GM12875 (cell line): ENCODE results near the gene USP20.

Experiments
- H3K4me3 ChIP-seq: one replicate; pipeline ENCODE4 v1.5.1; 2011; ENCODE audit warnings: low read depth, low read length, control low read depth
- TF ChIP-seq, protein P1 (sequence below): IDR thresholded peaks from 2 replicates; pipeline ENCODE4 v1.5.1; 2011; ENCODE audit warnings: low read depth, mild to moderate bottlenecking, control low read depth, inconsistent platforms, low read length, moderate library complexity, borderline replicate concordance; ENCODE audit not compliant: insufficient read depth

Gene USP20

DNA sequence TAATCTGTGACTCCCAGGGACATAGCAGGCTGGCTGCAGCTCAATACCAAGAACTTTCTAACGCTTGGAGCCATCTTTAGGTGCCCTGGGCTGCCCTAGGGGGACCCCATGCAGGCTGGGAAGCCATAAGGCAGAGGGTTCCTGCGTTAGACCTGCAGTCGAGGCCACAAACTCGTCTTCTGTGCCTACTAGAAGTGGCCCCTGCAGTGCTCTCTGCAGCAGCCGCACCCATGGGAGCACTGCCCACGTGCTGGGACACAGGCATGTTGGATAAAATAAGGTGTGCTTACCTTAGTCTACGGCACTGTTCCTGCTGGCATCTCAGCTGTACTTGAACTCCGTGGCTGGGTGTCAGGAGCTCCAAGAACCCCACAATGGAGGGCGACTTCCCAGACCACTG is 22.9 kb upstream of the USP20 start:
- TF ChIP-seq, protein P1, sequence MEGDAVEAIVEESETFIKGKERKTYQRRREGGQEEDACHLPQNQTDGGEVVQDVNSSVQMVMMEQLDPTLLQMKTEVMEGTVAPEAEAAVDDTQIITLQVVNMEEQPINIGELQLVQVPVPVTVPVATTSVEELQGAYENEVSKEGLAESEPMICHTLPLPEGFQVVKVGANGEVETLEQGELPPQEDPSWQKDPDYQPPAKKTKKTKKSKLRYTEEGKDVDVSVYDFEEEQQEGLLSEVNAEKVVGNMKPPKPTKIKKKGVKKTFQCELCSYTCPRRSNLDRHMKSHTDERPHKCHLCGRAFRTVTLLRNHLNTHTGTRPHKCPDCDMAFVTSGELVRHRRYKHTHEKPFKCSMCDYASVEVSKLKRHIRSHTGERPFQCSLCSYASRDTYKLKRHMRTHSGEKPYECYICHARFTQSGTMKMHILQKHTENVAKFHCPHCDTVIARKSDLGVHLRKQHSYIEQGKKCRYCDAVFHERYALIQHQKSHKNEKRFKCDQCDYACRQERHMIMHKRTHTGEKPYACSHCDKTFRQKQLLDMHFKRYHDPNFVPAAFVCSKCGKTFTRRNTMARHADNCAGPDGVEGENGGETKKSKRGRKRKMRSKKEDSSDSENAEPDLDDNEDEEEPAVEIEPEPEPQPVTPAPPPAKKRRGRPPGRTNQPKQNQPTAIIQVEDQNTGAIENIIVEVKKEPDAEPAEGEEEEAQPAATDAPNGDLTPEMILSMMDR = no peak
- H3K4me3 ChIP-seq = no peak overlapping the region

DNA sequence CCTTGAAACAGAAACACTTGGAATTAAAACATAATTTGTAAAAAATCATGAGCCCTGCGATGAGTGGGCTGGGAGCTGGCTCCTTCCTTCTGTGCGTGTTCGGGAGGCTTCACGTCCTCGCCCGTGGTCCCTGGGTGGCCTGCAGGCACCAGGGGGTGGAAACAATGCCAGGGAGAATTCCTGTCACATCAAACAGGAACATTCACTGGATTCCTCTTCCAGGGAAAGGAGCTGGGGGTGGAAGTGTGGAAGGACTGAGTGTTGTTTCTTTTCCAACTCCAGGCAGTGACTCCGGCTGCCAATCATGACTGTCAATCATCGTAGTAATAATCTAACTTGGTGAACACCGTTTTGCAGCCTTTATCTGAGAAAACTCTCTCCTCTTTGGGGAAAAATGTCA is 21.6 kb upstream of the USP20 start:
- no peak overlapping the region for H3K4me3 ChIP-seq
- TF ChIP-seq, protein P1 = no peak

DNA sequence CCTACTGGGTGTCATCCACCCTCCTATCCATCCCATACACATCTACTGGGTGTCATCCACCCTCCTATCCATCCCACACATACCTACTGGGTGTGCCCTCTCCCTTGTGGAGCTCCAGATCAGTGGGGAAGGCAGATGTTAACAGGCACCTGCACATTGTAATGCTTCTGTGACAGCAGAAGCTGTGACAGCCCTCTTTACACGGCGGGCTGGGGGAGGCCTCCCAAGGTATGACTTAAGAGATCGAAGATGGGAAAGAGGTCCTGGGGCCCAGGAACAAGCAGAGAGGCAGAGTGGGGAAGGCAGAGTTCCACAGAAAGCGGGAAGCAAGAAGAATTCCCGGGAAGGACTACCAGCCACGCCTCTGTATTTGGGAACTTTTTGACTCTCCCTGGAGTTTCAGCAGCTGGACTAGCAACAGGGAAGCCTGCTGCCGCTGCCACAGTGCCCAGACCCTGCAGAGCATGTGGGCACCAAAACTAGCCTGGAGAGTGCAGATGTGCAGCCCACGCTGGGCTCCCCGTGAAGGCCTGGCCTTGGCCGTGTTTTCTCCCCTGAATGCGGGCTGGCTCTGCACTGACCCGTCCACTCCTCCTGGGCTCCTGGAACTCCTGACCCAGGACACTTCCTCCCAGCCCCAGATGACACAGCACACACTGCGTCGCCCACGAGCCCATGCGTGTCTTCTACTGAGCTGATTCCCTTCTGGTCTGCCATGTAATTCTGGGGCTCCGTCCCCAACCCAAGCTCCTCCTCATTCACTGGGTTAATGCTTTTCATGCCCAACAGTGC is 20.6 kb upstream of the USP20 start:
- H3K4me3 ChIP-seq = no peak overlapping the region
- TF ChIP-seq, protein P1 = no peak

DNA sequence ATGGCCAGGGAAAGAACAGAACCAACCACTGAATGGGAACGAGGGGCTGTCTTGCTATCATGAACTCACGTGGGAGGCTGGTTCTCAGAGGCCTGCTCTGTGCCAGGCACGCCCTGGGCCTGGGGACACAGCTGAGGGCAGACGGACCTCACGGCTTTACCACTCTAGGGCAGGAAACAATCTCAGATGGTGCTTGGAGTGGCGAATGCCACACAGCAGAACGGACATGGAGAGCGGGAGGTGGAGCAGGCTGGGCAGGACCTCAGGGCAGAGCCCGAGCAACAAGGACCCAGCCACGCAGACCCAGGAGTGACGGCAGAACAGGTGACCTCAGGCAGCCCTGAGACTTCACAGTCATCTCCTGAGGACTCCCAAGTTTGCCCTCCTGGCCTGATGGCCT is 20.0 kb upstream of the USP20 start:
- TF ChIP-seq, protein P1 = no peak

DNA sequence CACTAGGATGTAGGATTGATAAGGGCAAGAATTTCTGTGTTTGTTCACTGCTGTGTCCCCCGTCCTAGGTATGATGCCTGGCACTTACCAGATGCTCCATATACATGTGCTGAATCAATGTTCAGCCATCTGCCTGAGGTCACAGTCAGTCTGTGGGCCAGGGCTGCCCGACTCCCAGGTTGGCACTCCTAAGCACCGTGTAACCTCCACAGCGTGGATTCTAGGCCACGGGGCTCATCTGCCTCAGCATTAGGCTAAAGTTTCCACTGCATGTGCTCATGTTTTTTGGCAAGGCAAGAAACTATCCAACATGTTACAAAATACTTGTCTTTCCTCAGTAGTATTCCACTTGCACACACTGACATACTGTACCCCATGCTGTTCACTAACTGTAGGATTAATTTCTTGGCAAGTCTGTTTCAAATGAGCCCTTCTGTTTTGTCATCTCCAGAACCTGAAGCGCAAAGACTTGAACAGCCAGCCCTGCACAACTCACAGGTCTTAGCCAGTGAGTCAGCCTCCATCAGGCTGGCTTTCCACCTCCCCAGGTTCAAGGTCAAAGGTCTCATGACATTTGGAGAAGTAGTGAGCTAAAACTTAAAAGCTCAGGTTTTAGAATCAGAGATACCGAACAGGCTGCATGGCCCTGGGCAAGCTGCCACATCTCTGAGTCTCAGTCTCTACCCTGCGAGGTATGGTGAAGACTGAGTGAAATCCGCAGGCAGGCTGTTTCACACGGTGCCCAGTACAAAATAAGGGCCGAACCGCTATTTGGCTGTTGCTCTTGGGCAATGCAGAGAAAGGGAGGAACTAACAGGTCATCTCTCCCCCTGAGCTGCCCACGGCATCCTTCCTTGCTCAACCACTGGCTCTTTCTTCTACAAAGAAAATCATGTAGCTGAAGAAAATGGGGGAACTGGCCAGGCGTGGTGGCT is 18.5 kb upstream of the USP20 start:
- TF ChIP-seq, protein P1 = no peak
- no peak overlapping the region for H3K4me3 ChIP-seq

More for the DNA sequence above, 20.0 kb upstream of the USP20 start:
- H3K4me3 ChIP-seq = no peak overlapping the region

DNA sequence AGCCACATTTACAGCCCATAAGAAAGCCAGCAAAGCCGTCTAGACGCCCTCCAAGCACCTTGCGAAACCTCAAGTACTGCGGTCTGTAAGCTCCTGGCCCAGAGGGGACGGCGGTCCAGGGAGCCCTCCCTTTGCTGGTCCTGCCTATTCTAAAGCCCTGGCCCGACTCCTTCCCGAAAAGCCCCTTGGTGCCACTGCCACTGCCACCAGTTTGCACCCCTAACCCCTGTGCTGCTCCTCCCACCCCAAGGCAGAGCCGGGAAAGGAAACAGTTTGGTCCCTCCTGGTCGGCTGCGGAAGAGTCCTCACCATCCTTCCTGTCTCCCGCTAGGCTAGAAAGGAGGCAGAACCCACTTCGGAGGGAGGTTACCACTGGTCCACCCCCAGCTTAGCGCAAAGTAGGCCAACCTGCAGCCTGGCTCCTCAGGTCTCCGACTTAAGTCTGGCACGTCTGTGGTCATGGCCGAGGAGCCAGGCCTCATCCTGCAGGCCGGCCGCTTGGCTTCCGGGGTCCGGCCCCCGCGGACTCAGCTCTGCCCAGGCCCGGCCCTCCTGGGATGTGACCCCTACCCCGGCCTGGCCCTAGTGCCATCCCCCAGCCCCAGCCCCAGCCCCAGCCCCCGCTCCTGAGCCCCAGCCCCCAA is 12.2 kb upstream of the USP20 start:
- TF ChIP-seq, protein P1 = no peak
- H3K4me3 ChIP-seq = peak overlapping the region; percentile 91
